K562 (cell line): ENCODE measurements around the gene REM2. TPM values are rescaled to one million over a fixed set of nuclear protein-coding genes. Genes with fewer than 3 reads are reported as not detected.

Experiments
- ATAC-seq: fragments of 200-7000 bp; cut with Tn5 transposase; 3 replicates; pipeline ENCODE4 v1.9.1; 2020; ENCODE audit warnings: moderate library complexity
- BruUV-seq: library from RNA; stranded (reverse); fragments of 400-500 nt; replicated peaks from 2 replicates; lab custom pipeline; 2021; lab: Mats Ljungman, UMichigan
- CTCF ChIA-PET: fragments of 300-600 bp; formaldehyde crosslinking; extraction: SDS; loops from one replicate; lab custom pipeline; 2021; ENCODE audit warnings: low intra/inter-chr PET ratio; lab: Yijun Ruan, JAX
- POLR2A ChIA-PET: fragments of 300-600, 350-650 bp; sonication (Branson Sonifier 250); formaldehyde crosslinking; extraction: SDS; loops from one replicate; lab custom pipeline; 2021; ENCODE audit warnings: antibody characterized with exemption, inconsistent platforms; lab: Yijun Ruan, JAX
- DNase-seq, 4 experiments: peaks; one replicate each; pipeline versions ENCODE4 v3.0.0 to v3.0.0-alpha.2; 2011 to 2018; ENCODE audit warnings: low spot score in 3 of 4, mixed read lengths in 3 of 4; ENCODE audit errors: extremely low read depth in 1 of 4
- FAIRE-seq: peaks from 2 replicates; lab custom pipeline; 2011; peaks lifted over from hg19 to GRCh38; lab: Jason Lieb, UNC
- H2AFZ ChIP-seq: 2 replicates; pipeline ENCODE4 v1.6.0; 2011; ENCODE audit warnings: low read depth, low read length, control low read depth, inconsistent platforms
- H3K27ac ChIP-seq: fragments of 200-600 bp; 3 replicates; pipeline ENCODE4 v1.8.0; 2011; ENCODE audit warnings: low read depth, mild to moderate bottlenecking, control low read depth, inconsistent platforms, low read length, moderate library complexity, mixed read lengths; ENCODE audit errors: extremely low read depth
- H3K27me3 ChIP-seq, 2 experiments: fragments of 300-600 bp in 1 of 2; 2 replicates in 1 of 2; 3 replicates in 1 of 2; pipeline versions ENCODE4 v1.6.0 to v1.8.0; 2011; ENCODE audit warnings: inconsistent platforms in 2 of 2, low read length in 2 of 2, mild to moderate bottlenecking in 1 of 2, mixed read lengths in 1 of 2, moderate library complexity in 1 of 2; ENCODE audit not compliant: control insufficient read depth in 2 of 2, insufficient read depth in 2 of 2
- H3K36me3 ChIP-seq: fragments of 300-600 bp; 3 replicates; pipeline ENCODE4 v1.8.0; 2011; ENCODE audit warnings: mild to moderate bottlenecking, low read length, inconsistent platforms; ENCODE audit not compliant: control insufficient read depth, insufficient read depth
- H3K4me1 ChIP-seq, 2 experiments: fragments of 200-600 bp in 1 of 2; replicated peaks in 1 of 2; 2 replicates in 1 of 2; 3 replicates in 1 of 2; pipeline versions ENCODE4 v1.5.1 to v1.8.0; 2011; ENCODE audit warnings: inconsistent platforms in 2 of 2, low read length in 2 of 2, mild to moderate bottlenecking in 1 of 2, mixed read lengths in 1 of 2, moderate library complexity in 1 of 2; ENCODE audit not compliant: control insufficient read depth in 2 of 2, insufficient read depth in 2 of 2
- H3K4me2 ChIP-seq: 2 replicates; pipeline ENCODE4 v1.6.1; 2011; ENCODE audit warnings: low read length, control low read depth, inconsistent platforms, mixed read lengths; ENCODE audit not compliant: insufficient read depth
- H3K4me3 ChIP-seq: fragments of 200-600 bp; sonication (generic), shearing (Covaris generic); 2 replicates; pipeline ENCODE4 v1.5.1; 2016; ENCODE audit warnings: control low read depth, inconsistent platforms
- H3K79me2 ChIP-seq: fragments of 200-600 bp; 3 replicates; pipeline ENCODE4 v1.8.0; 2011; ENCODE audit warnings: low read length, inconsistent platforms; ENCODE audit not compliant: control insufficient read depth, insufficient read depth
- H3K9ac ChIP-seq, 2 experiments: 2 replicates each; pipeline versions ENCODE4 v1.6.0 to v1.6.1; 2011; ENCODE audit warnings: low read depth in 2 of 2, low read length in 2 of 2, control low read depth in 1 of 2, inconsistent platforms in 1 of 2, mild to moderate bottlenecking in 1 of 2, mixed read lengths in 1 of 2; ENCODE audit not compliant: insufficient read depth in 1 of 2
- H3K9me1 ChIP-seq: one replicate; pipeline ENCODE4 v1.6.0; 2011; ENCODE audit warnings: inconsistent platforms, mild to moderate bottlenecking, low read length, moderate library complexity; ENCODE audit not compliant: control insufficient read depth, insufficient read depth
- H3K9me3 ChIP-seq: replicated peaks from 2 replicates; pipeline ENCODE4 v1.5.1; 2011; ENCODE audit warnings: low read depth, low read length, inconsistent platforms; ENCODE audit not compliant: control insufficient read depth, insufficient read depth
- H4K20me1 ChIP-seq: replicated peaks from 2 replicates; pipeline ENCODE4 v1.6.1; 2011; ENCODE audit warnings: low read length, inconsistent platforms, mixed read lengths; ENCODE audit not compliant: control insufficient read depth, insufficient read depth
- CAMTA2 ChIP-seq: fragments of 250-450 bp; sonication (Bioruptor Pico); conservative IDR thresholded peaks from 2 replicates; pipeline ENCODE4 v1.5.1; 2022
- CBX2 ChIP-seq: fragments of 200-600 bp; sonication (generic); IDR thresholded peaks from one replicate; pipeline ENCODE4 v1.6.1; 2012; ENCODE audit warnings: mild to moderate bottlenecking, low read length, inconsistent platforms; ENCODE audit not compliant: insufficient read depth, poor library complexity, severe bottlenecking
- ERF ChIP-seq: fragments of 450-650 bp; formaldehyde crosslinking; IDR thresholded peaks from 2 replicates; pipeline ENCODE4 v1.4.0; 2020; ENCODE audit warnings: mild to moderate bottlenecking, mixed read lengths
- FOXJ2 ChIP-seq: fragments of 200-800 bp; sonication (Bioruptor generic); IDR thresholded peaks from 2 replicates; pipeline ENCODE4 v1.6.1; 2016; ENCODE audit warnings: missing genetic modification characterization, missing compliant biosample characterization
- GTF2F1 ChIP-seq: IDR thresholded peaks from 2 replicates; pipeline ENCODE4 v1.6.1; 2011; ENCODE audit warnings: low read depth, low read length, improper control_type of control experiment
- JUN ChIP-seq, 2 experiments: sonication (generic) in 1 of 2; formaldehyde crosslinking in 1 of 2; IDR thresholded peaks; 2 replicates each; pipeline versions ENCODE4 v1.6.1 to v1.8.0; 2012 to 2022; ENCODE audit warnings: borderline replicate concordance in 2 of 2, mild to moderate bottlenecking in 2 of 2, improper control_type of control experiment in 1 of 2, low read depth in 1 of 2, low read length in 1 of 2, missing genetic modification reagents in 1 of 2
- MTA2 ChIP-seq: fragments of 450-650 bp; IDR thresholded peaks from 2 replicates; pipeline ENCODE4 v1.6.1; 2016; ENCODE audit warnings: low read depth
- NR2C1 ChIP-seq, 2 experiments: fragments of 450-650 bp; IDR thresholded peaks; 2 replicates each; pipeline ENCODE4 v1.6.1; 2017; ENCODE audit warnings: mild to moderate bottlenecking in 2 of 2, antibody characterized with exemption in 1 of 2, inconsistent platforms in 1 of 2, missing compliant biosample characterization in 1 of 2, missing genetic modification characterization in 1 of 2
- RBM22 ChIP-seq: fragments of 200-400 bp; formaldehyde crosslinking; IDR thresholded peaks from 2 replicates; pipeline ENCODE4 v1.6.1; 2018; ENCODE audit warnings: low read length, low read depth; ENCODE audit not compliant: poor library complexity, severe bottlenecking
- ZNF311 ChIP-seq: fragments of 250-450 bp; sonication (Bioruptor Pico); IDR thresholded peaks from 2 replicates; pipeline ENCODE4 v1.4.0; 2020; ENCODE audit warnings: mild to moderate bottlenecking, moderate library complexity
- ZNF408 ChIP-seq: fragments of 250-450 bp; sonication (Bioruptor Pico); IDR thresholded peaks from 2 replicates; pipeline ENCODE4 v1.4.0; 2020; ENCODE audit warnings: low read depth, mild to moderate bottlenecking, moderate library complexity
- ZZZ3 ChIP-seq: fragments of 450-650 bp; IDR thresholded peaks from 2 replicates; pipeline ENCODE4 v1.6.1; 2016; ENCODE audit warnings: antibody characterized with exemption, mild to moderate bottlenecking, moderate library complexity
- WGBS: fragments of 100-300 bp; shearing (Covaris generic); methylation state at CpG from one replicate; pipeline ENCODE4 v1.1.6; 2016; ENCODE audit warnings: low coverage, mixed read lengths; ENCODE audit not compliant: insufficient coverage; ENCODE audit errors: missing lambda C conversion rate; 5-methylcytosine and 5-hydroxymethylcytosine counted together
- in situ Hi-C: fragments of 300-500 bp; cut with MboI; formaldehyde crosslinking; loops from 4 replicates; pipeline ENCODE4 v1.15.0; 2018; ENCODE audit warnings: inconsistent platforms, mixed read lengths
- intact Hi-C: fragments of 100-400 bp; cut with micrococcal nuclease; formaldehyde crosslinking; loops from 2 replicates; pipeline ENCODE4 v1.14.2; 2022
- polyA plus RNA-seq, 8 experiments: library from polyadenylated mRNA; depleted of rRNA in 4 of 8; stranded (reverse) in 5 of 8; unstranded in 3 of 8; fragments of >200 nt; fragmentation: Nextera tagmentation in 2 of 8; fragmentation: Illumina TruSeq in 1 of 8; extraction: Ambion mirVana in 2 of 8; extraction: Trizol in 1 of 8; gene quantifications; 2 replicates each; pipeline versions ENCODE4 v1.2.1 to v1.2.3, GENCODE V29; 2011 to 2014; ENCODE audit warnings: inconsistent platforms in 1 of 8, missing spikeins in 1 of 8
- total RNA-seq, 7 experiments: library from RNA; depleted of rRNA in 6 of 7; stranded (reverse); fragments of >200 nt in 6 of 7; fragmentation: Illumina TruSeq in 2 of 7; extraction: Trizol in 2 of 7; gene quantifications; 2 replicates each; pipeline versions ENCODE4 v1.2.1 to v1.2.3, GENCODE V29; 2011 to 2021; ENCODE audit warnings: low replicate concordance in 1 of 7
- TF ChIP-seq, protein P1 (sequence below), 2 experiments: fragments of 450-650 bp in 1 of 2; IDR thresholded peaks; 2 replicates each; pipeline ENCODE4 v1.6.1; 2011 to 2017; ENCODE audit warnings: low read depth in 2 of 2, antibody characterized with exemption in 1 of 2, borderline replicate concordance in 1 of 2, low read length in 1 of 2, mild to moderate bottlenecking in 1 of 2, mixed read lengths in 1 of 2; ENCODE audit not compliant: control insufficient read depth in 1 of 2
- TF ChIP-seq, protein P2 (sequence below), 2 experiments: fragments of 250-450 bp in 1 of 2; fragments of 450-650 bp in 1 of 2; sonication (Bioruptor Pico) in 1 of 2; IDR thresholded peaks; 2 replicates each; pipeline versions ENCODE4 v1.6.1 to v1.8.0; 2016 to 2021; ENCODE audit warnings: mild to moderate bottlenecking in 2 of 2, moderate library complexity in 2 of 2, missing compliant biosample characterization in 1 of 2, missing genetic modification characterization in 1 of 2
- TF ChIP-seq, protein P3 (sequence below): fragments of 250-450 bp; sonication (Bioruptor Pico); IDR thresholded peaks from 2 replicates; pipeline ENCODE4 v1.5.0; 2020; ENCODE audit warnings: mild to moderate bottlenecking, borderline replicate concordance

Gene REM2
- total and polyA plus RNA-seq, 9 of the 15 experiments (the other 6 are each of a cell fraction or from before 2014, with no cell fraction given): 0.18 to 1.0 (median 0.38) TPM

DNA sequence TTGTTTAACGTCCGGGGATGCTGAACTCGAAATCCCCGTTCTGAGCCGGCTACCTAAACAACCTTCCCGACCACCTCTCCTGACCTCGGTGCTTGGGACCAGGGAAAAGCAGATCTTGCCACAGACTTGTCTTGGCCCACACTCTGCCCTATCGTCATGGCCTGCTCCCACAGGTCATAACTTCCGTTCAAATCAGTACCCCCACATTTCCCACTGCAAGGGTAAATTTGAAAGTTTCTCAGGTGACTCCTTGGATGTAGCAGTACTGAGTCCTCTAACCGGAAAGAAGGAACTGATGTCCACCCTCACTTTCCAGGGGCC, 36.5 kb downstream of the REM2 start:
- in situ Hi-C loops (no loop called here), intact Hi-C loops (loop anchor here (5.0 kb wide), 1 partner anchor 47 kb away; the partner anchor contains the start of gene LRP10)
- H3K4me3 ChIP-seq: peak overlapping the region; percentile 28
- ChIA-PET CTCF (no interaction called here), POLR2A (interaction anchor here (0.6 to 4.5 kb wide), 23 partner anchors 9 to 330 kb away, joined by 3 to 62 read pairs (median 4); partner anchors contain the start of genes ACIN1, C14orf119, DAD1 and HAUS4)
- TF ChIP-seq, protein P1, sequence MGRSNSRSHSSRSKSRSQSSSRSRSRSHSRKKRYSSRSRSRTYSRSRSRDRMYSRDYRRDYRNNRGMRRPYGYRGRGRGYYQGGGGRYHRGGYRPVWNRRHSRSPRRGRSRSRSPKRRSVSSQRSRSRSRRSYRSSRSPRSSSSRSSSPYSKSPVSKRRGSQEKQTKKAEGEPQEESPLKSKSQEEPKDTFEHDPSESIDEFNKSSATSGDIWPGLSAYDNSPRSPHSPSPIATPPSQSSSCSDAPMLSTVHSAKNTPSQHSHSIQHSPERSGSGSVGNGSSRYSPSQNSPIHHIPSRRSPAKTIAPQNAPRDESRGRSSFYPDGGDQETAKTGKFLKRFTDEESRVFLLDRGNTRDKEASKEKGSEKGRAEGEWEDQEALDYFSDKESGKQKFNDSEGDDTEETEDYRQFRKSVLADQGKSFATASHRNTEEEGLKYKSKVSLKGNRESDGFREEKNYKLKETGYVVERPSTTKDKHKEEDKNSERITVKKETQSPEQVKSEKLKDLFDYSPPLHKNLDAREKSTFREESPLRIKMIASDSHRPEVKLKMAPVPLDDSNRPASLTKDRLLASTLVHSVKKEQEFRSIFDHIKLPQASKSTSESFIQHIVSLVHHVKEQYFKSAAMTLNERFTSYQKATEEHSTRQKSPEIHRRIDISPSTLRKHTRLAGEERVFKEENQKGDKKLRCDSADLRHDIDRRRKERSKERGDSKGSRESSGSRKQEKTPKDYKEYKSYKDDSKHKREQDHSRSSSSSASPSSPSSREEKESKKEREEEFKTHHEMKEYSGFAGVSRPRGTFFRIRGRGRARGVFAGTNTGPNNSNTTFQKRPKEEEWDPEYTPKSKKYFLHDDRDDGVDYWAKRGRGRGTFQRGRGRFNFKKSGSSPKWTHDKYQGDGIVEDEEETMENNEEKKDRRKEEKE (IDR thresholded peaks at IDR 0.05; ENCODE audit: borderline replicate concordance in 1 of 2, control insufficient read depth in 1 of 2, low read depth in 2 of 2, low read length in 1 of 2): no peak
- TF ChIP-seq ZNF408 (CRISPR knock-in tag) (no peak), FOXJ2 (tag) (no peak), CBX2 (no peak), MTA2 (no peak), ERF (CRISPR knock-in tag) (0 out of 2 replicates have a peak, but pooled peaks have one; percentile 42), RBM22 (no peak), GTF2F1 (no peak), ZNF311 (no peak), NR2C1 (IDR thresholded peaks at IDR 0.05) (no peak), NR2C1 (tag; IDR thresholded peaks at IDR 0.05) (0 out of 2 replicates have a peak, but pooled peaks have one; percentile 12), JUN (IDR thresholded peaks at IDR 0.05; ENCODE audit: borderline replicate concordance, low read depth, low read length) (no peak), JUN (CRISPR knock-in tag; IDR thresholded peaks at IDR 0.05; ENCODE audit: borderline replicate concordance) (no peak), ZZZ3 (no peak), CAMTA2 (no peak)
- TF ChIP-seq, protein P2, sequence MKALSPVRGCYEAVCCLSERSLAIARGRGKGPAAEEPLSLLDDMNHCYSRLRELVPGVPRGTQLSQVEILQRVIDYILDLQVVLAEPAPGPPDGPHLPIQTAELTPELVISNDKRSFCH (CRISPR knock-in tag; IDR thresholded peaks at IDR 0.05): no peak
- TF ChIP-seq, protein P2 (tag; IDR thresholded peaks at IDR 0.05): no peak
- TF ChIP-seq, protein P3, sequence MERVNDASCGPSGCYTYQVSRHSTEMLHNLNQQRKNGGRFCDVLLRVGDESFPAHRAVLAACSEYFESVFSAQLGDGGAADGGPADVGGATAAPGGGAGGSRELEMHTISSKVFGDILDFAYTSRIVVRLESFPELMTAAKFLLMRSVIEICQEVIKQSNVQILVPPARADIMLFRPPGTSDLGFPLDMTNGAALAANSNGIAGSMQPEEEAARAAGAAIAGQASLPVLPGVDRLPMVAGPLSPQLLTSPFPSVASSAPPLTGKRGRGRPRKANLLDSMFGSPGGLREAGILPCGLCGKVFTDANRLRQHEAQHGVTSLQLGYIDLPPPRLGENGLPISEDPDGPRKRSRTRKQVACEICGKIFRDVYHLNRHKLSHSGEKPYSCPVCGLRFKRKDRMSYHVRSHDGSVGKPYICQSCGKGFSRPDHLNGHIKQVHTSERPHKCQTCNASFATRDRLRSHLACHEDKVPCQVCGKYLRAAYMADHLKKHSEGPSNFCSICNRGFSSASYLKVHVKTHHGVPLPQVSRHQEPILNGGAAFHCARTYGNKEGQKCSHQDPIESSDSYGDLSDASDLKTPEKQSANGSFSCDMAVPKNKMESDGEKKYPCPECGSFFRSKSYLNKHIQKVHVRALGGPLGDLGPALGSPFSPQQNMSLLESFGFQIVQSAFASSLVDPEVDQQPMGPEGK (CRISPR knock-in tag): no peak
- peak overlapping the region; percentile 77 for H2AFZ ChIP-seq
- no peak for FAIRE-seq
- peak overlapping the region; percentile 93 for H3K4me2 ChIP-seq
- H3K36me3 ChIP-seq: peaks cover 68% of the 10 kb centered on the region
- 6% methylated on average over 10 of the region's 10 CpGs for WGBS
- H3K9me3 ChIP-seq: no peaks in the 10 kb centered on the region
- peaks cover 46% of the 10 kb centered on the region for H3K79me2 ChIP-seq
- H3K27ac ChIP-seq: peak overlapping the region; percentile 71
- DNase-seq: no peak
- no peaks in the 10 kb centered on the region for H3K9me1 ChIP-seq
- peak overlapping the region; percentile 15 to 46; a peak in 2 of 4 replicates for H3K9ac ChIP-seq
- peak; percentile 2; the same call in 1 of the 3 replicates for ATAC-seq
- peaks cover 0 to 25% of the 10 kb centered on the region in 2 experiments; a peak in 4 of 5 replicates for H3K4me1 ChIP-seq
- H3K27me3 ChIP-seq: no peaks in the 10 kb centered on the region
- no TSS peak for BruUV-seq
- H4K20me1 ChIP-seq: no peaks in the 10 kb centered on the region
